Suprapubic skin (tissue), 4 donors: ENCODE results near the gene FLRT2. TPM values are rescaled to one million over a fixed set of nuclear protein-coding genes. Genes with fewer than 3 reads are reported as not detected.

Source experiments
- DNase-seq, 2 donors: peaks; one replicate each; pipeline ENCODE4 v3.0.0-alpha.2; 2019; ENCODE audit warnings: low spot score in 2 of 2
- H3K27ac ChIP-seq: fragments of 200-600 bp; sonication (generic); one replicate; pipeline ENCODE4 v1.5.1; 2019
- H3K27me3 ChIP-seq: fragments of 200-600 bp; sonication (generic); one replicate; pipeline ENCODE4 v1.5.1; 2019
- H3K36me3 ChIP-seq: fragments of 200-600 bp; sonication (generic); one replicate; pipeline ENCODE4 v1.5.1; 2019
- H3K4me1 ChIP-seq: fragments of 200-600 bp; sonication (generic); one replicate; pipeline ENCODE4 v1.5.1; 2019
- H3K4me3 ChIP-seq: fragments of 200-600 bp; sonication (generic); one replicate; pipeline ENCODE4 v1.5.1; 2019; ENCODE audit warnings: mild to moderate bottlenecking
- H3K9me3 ChIP-seq: fragments of 200-600 bp; sonication (generic); one replicate; pipeline ENCODE4 v1.5.1; 2019
- EP300 ChIP-seq: sonication (generic); formaldehyde crosslinking; IDR thresholded peaks from one replicate; pipeline ENCODE4 v1.6.1; 2017; ENCODE audit warnings: antibody characterized with exemption
- POLR2A ChIP-seq, 2 donors: fragments of 450-650 bp; IDR thresholded peaks; one replicate each; pipeline ENCODE4 v1.6.1; 2017; ENCODE audit warnings: antibody characterized with exemption in 2 of 2, mild to moderate bottlenecking in 2 of 2, moderate library complexity in 2 of 2
- POLR2AphosphoS5 ChIP-seq, 3 donors: sonication (generic); formaldehyde crosslinking; IDR thresholded peaks; one replicate each; pipeline ENCODE4 v1.6.1; 2017; ENCODE audit warnings: antibody characterized with exemption in 3 of 3
- WGBS: methylation state at CpG from one replicate; pipeline ENCODE4 v1.1.5; 2018; 5-methylcytosine and 5-hydroxymethylcytosine counted together
- total RNA-seq, 4 donors: library from RNA; depleted of rRNA; stranded (reverse); fragments of >200 nt; gene quantifications; one replicate each; pipeline ENCODE4 v1.1.0, GENCODE V29; 2016
- TF ChIP-seq, protein P1 (sequence below), 2 donors: fragments of 200-600 bp in 1 of 2; fragments of 450-650 bp in 1 of 2; sonication (generic) in 1 of 2; IDR thresholded peaks; one replicate each; pipeline ENCODE4 v1.5.1; 2016 to 2019; ENCODE audit warnings: antibody characterized with exemption in 2 of 2, mild to moderate bottlenecking in 1 of 2, moderate library complexity in 1 of 2

The FLRT2 gene
- total RNA-seq, 4 donors from 2014 or later, result 21.5 to 41.4 (median 28.0) TPM

DNA sequence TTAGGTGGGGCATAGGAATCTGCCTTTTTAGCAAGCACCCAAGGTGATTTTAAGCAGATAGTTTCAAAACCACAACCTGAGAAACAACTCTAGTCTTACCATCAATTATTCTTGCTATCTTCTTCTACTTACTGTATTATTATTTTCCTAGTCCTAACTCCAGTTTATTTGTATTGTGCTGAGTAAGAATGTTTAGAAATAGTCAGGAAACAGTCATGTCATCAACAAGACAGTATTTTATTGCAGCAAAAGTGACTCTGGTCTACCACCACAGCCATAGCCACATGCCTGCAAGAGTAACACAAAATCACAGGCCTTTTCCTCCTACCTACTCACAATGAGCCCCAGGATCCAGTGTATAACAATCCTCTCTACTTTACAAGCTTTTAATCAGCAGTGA is 46.3 kb upstream of the FLRT2 start:
- no peak overlapping the region for H3K27ac ChIP-seq
- TF ChIP-seq EP300 (no peak), POLR2AphosphoS5 (IDR thresholded peaks at IDR 0.05) (no peak), POLR2A (IDR thresholded peaks at IDR 0.05) (no peak)
- TF ChIP-seq, protein P1, sequence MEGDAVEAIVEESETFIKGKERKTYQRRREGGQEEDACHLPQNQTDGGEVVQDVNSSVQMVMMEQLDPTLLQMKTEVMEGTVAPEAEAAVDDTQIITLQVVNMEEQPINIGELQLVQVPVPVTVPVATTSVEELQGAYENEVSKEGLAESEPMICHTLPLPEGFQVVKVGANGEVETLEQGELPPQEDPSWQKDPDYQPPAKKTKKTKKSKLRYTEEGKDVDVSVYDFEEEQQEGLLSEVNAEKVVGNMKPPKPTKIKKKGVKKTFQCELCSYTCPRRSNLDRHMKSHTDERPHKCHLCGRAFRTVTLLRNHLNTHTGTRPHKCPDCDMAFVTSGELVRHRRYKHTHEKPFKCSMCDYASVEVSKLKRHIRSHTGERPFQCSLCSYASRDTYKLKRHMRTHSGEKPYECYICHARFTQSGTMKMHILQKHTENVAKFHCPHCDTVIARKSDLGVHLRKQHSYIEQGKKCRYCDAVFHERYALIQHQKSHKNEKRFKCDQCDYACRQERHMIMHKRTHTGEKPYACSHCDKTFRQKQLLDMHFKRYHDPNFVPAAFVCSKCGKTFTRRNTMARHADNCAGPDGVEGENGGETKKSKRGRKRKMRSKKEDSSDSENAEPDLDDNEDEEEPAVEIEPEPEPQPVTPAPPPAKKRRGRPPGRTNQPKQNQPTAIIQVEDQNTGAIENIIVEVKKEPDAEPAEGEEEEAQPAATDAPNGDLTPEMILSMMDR (IDR thresholded peaks at IDR 0.05), result no peak
- no peaks in the 10 kb centered on the region for H3K27me3 ChIP-seq
- H3K4me3 ChIP-seq, result no peak overlapping the region
- no peaks in the 10 kb centered on the region for H3K4me1 ChIP-seq
- H3K36me3 ChIP-seq, result no peaks in the 10 kb centered on the region
- DNase-seq, result no peak
- no peaks in the 10 kb centered on the region for H3K9me3 ChIP-seq

- Histone ChIP-seq H3K36me3 (no peaks in the 10 kb centered on the region), H3K4me3 (no peak overlapping the region), H3K4me1 (no peaks in the 10 kb centered on the region), H3K27ac (no peak overlapping the region), H3K9me3 (no peaks in the 10 kb centered on the region), H3K27me3 (no peaks in the 10 kb centered on the region)
- WGBS, result 70% methylated on average over 4 of the region's 4 CpGs
- DNase-seq, result no peak
- TF ChIP-seq, protein P1 (IDR thresholded peaks at IDR 0.05), result no peak
- no peak for TF ChIP-seq EP300
- no peak for TF ChIP-seq POLR2AphosphoS5 (IDR thresholded peaks at IDR 0.05)
- no peak for TF ChIP-seq POLR2A (IDR thresholded peaks at IDR 0.05)
Measured at GRCh38 chr14:85487215-85487614, 42.7 kb upstream of the FLRT2 start.

GRCh38 chr14:85501751-85502150 is 28.2 kb upstream of the FLRT2 start:
- Histone ChIP-seq H3K27ac (no peak overlapping the region), H3K4me3 (no peak overlapping the region), H3K27me3 (no peaks in the 10 kb centered on the region), H3K4me1 (no peaks in the 10 kb centered on the region), H3K9me3 (no peaks in the 10 kb centered on the region), H3K36me3 (no peaks in the 10 kb centered on the region)
- no peak for DNase-seq
- TF ChIP-seq EP300, result no peak
- TF ChIP-seq, protein P1 (IDR thresholded peaks at IDR 0.05), result no peak
- TF ChIP-seq POLR2AphosphoS5 (IDR thresholded peaks at IDR 0.05), result no peak
- no peak for TF ChIP-seq POLR2A (IDR thresholded peaks at IDR 0.05)
- 90% methylated on average over 1 of the region's 1 CpG for WGBS

DNA sequence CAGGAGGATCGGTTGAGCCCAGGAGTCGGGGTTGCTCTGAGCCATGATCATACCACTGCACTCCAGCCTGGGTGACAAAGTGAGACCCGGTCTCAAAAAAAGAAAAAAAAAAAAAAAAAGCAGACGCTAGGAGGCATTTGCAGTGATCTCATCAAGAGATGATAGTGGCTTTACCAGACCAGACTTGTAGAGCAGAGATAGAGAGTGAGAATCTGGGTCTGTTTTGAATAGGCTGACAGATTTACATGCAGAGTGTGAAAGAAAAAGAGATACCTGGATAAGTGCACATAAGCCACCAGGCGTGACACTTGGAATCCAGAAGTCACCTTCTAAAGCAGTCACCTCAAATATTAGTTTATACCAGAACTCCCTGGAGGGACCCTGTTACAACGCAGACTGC is 21.1 kb upstream of the FLRT2 start:
- H3K36me3 ChIP-seq, result no peaks in the 10 kb centered on the region
- DNase-seq, result no peak
- H3K9me3 ChIP-seq, result no peaks in the 10 kb centered on the region
- no peak overlapping the region for H3K4me3 ChIP-seq
- no peak overlapping the region for H3K27ac ChIP-seq
- H3K4me1 ChIP-seq, result peaks cover 7% of the 10 kb centered on the region
- no peaks in the 10 kb centered on the region for H3K27me3 ChIP-seq
- TF ChIP-seq POLR2A (IDR thresholded peaks at IDR 0.05) (no peak), EP300 (no peak), POLR2AphosphoS5 (IDR thresholded peaks at IDR 0.05) (no peak)
- TF ChIP-seq, protein P1 (IDR thresholded peaks at IDR 0.05), result no peak
- WGBS, result 60% methylated on average over 6 of the region's 6 CpGs

GRCh38 chr14:85512451-85512850 is 17.5 kb upstream of the FLRT2 start:
- TF ChIP-seq, protein P1 (IDR thresholded peaks at IDR 0.05), result no peak
- TF ChIP-seq EP300, result no peak
- no peak for TF ChIP-seq POLR2AphosphoS5 (IDR thresholded peaks at IDR 0.05)
- H3K27ac ChIP-seq, result no peak overlapping the region
- no peaks in the 10 kb centered on the region for H3K27me3 ChIP-seq
- 90% methylated on average over 2 of the region's 2 CpGs for WGBS
- H3K4me3 ChIP-seq, result no peak overlapping the region
- DNase-seq, result no peak
- H3K4me1 ChIP-seq, result peaks cover 7% of the 10 kb centered on the region
- H3K36me3 ChIP-seq, result no peaks in the 10 kb centered on the region
- no peaks in the 10 kb centered on the region for H3K9me3 ChIP-seq
